HL-60 (cell line): ENCODE data around the gene ADAMTSL4.

Source experiments
- CTCF ChIP-seq: IDR thresholded peaks from one replicate; pipeline ENCODE4 v1.5.1; 2011; ENCODE audit warnings: low read length, control low read depth, inconsistent platforms; ENCODE audit not compliant: insufficient read depth
- GABPA ChIP-seq: IDR thresholded peaks from 2 replicates; pipeline ENCODE4 v1.6.1; 2012; ENCODE audit warnings: low read depth
- POLR2AphosphoS5 ChIP-seq: IDR thresholded peaks from 2 replicates; pipeline ENCODE4 v1.6.1; 2012; ENCODE audit warnings: low read depth
- REST ChIP-seq: IDR thresholded peaks from 2 replicates; pipeline ENCODE4 v1.6.1; 2012; ENCODE audit warnings: low read depth; ENCODE audit not compliant: insufficient replicate concordance
- SPI1 ChIP-seq: IDR thresholded peaks from 2 replicates; pipeline ENCODE4 v1.6.1; 2012; ENCODE audit warnings: low read depth, mild to moderate bottlenecking, borderline replicate concordance

GRCh38 chr1:150552128-150552910 lies 3.1 kb downstream of the ADAMTSL4 start:
- TF ChIP-seq CTCF (no peak), REST (no peak), POLR2AphosphoS5 (peak; percentile 38; the same call in 1 of the 2 replicates), GABPA (no peak), SPI1 (peak; percentile 87; the same call in 1 of the 2 replicates)
